Thymus (tissue), 14 donors: ENCODE data around the gene GLYATL1B. TPM values are rescaled to one million over a fixed set of nuclear protein-coding genes. Genes with fewer than 3 reads are reported as not detected.
"Not testable (repeated sequence)": the region's sequence is repeated elsewhere in the genome, so short reads cannot be mapped to it uniquely, and the experiment has no call there.

Source experiments
- DNase-seq, 9 donors: peaks; one replicate each; pipeline ENCODE4 v3.0.0-alpha.2; 2013; ENCODE audit warnings: low spot score in 9 of 9, low read depth in 6 of 9, missing footprints in 1 of 9
- H3K27ac ChIP-seq, 2 donors: one replicate each; pipeline ENCODE4 v1.5.1; 2013; ENCODE audit warnings: control low read depth in 1 of 2, low read depth in 1 of 2, low read length in 1 of 2, mild to moderate bottlenecking in 1 of 2, moderate library complexity in 1 of 2
- H3K27me3 ChIP-seq, 2 donors: one replicate each; pipeline ENCODE4 v1.5.1; 2013; ENCODE audit warnings: low read length in 1 of 2; ENCODE audit not compliant: control insufficient read depth in 2 of 2, insufficient read depth in 1 of 2
- H3K36me3 ChIP-seq, 2 donors: one replicate each; pipeline ENCODE4 v1.5.1; 2013; ENCODE audit warnings: low read length in 1 of 2, mild to moderate bottlenecking in 1 of 2, moderate library complexity in 1 of 2; ENCODE audit not compliant: control insufficient read depth in 2 of 2, insufficient read depth in 2 of 2
- H3K4me1 ChIP-seq, 2 donors: one replicate each; pipeline ENCODE4 v1.5.1; 2013; ENCODE audit warnings: low read length in 2 of 2; ENCODE audit not compliant: control insufficient read depth in 2 of 2, insufficient read depth in 2 of 2
- H3K4me3 ChIP-seq, 2 donors: one replicate each; pipeline ENCODE4 v1.5.1; 2013; ENCODE audit warnings: low read length in 2 of 2, control low read depth in 1 of 2, mild to moderate bottlenecking in 1 of 2
- H3K9me3 ChIP-seq, 2 donors: one replicate each; pipeline ENCODE4 v1.5.1; 2013; ENCODE audit warnings: low read length in 1 of 2, mild to moderate bottlenecking in 1 of 2; ENCODE audit not compliant: control insufficient read depth in 2 of 2, insufficient read depth in 1 of 2
- WGBS: extraction: QIAGEN DNeasy Blood & Tissue Kit; methylation state at CpG from one replicate; pipeline ENCODE4 v1.1.7; 2013; 5-methylcytosine and 5-hydroxymethylcytosine counted together
- long read RNA-seq, 10 donors: transcript quantifications; one replicate each; lab custom pipeline, GENCODE V29; 2026
- polyA plus RNA-seq: library from polyadenylated mRNA; stranded (reverse); fragments of 200-250 nt; gene quantifications from one replicate; pipeline ENCODE4 v1.2.3, GENCODE V29; 2013
- total RNA-seq: library from RNA; stranded (reverse); fragments of 120-200 nt; gene quantifications from one replicate; pipeline ENCODE4 v1.2.4, GENCODE V29; 2013
- donor health status: healthy.

GLYATL1B gene, protein sequence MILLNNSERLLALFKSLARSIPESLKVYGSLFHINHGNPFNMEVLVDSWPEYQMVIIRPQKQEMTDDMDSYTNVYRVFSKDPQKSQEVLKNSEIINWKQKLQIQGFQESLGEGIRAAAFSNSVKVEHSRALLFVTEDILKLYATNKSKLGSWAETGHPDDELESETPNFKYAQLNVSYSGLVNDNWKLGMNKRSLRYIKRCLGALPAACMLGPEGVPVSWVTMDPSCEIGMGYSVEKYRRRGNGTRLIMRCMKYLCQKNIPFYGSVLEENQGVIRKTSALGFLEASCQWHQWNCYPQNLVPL
- total RNA-seq (0.09 TPM), polyA plus RNA-seq (not detected)
- long read RNA-seq, donor 1: 0 reads
- long read RNA-seq, donor 2: 0 reads
- long read RNA-seq, donor 3: 0 reads
- long read RNA-seq, donor 4: 0 reads
- long read RNA-seq, donor 5: 0 reads
- long read RNA-seq, donor 6: 0 reads
- long read RNA-seq, donor 7: 0 reads
- long read RNA-seq, donor 8: 0 reads
- long read RNA-seq, donor 9: 0 reads
- long read RNA-seq, donor 10: 0 reads

DNA sequence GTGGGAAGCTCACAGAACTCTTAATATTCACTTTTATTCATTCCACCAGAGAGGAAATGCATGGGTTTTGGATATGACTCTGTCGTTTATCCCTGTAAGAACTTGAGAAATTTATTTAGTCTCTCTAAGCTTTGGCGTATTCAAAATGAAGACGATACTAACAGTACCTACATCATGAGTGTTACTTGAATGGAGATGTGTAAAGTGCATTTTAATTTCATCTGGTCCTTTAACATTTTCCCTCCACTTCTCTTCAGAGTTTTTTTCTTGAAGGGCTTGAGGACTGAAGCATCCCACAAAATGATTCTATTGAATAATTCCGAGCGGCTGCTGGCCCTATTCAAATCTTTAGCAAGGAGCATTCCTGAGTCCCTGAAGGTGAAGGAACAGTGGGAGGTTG lies at the start of gene GLYATL1B:
Gene GLYATL1B, plus strand, starts transcription at position 301 of the 400 bp plus-strand sequence. Its CDS starts 0 bp downstream, at position 301.
- not testable (repeated sequence) for DNase-seq, H3K27ac ChIP-seq, H3K9me3 ChIP-seq, H3K27me3 ChIP-seq, H3K4me3 ChIP-seq, H3K36me3 ChIP-seq, H3K4me1 ChIP-seq
- 83% methylated on average over 5 of the region's 5 CpGs for WGBS

- not testable (repeated sequence) for DNase-seq, H3K4me3 ChIP-seq, H3K27me3 ChIP-seq, H3K27ac ChIP-seq, H3K36me3 ChIP-seq, H3K4me1 ChIP-seq, H3K9me3 ChIP-seq
- WGBS: 89% methylated on average over 2 of the region's 2 CpGs
These were observed 49.6 kb upstream of the GLYATL1B start for GRCh38 chr11:59036542-59036941.

DNA sequence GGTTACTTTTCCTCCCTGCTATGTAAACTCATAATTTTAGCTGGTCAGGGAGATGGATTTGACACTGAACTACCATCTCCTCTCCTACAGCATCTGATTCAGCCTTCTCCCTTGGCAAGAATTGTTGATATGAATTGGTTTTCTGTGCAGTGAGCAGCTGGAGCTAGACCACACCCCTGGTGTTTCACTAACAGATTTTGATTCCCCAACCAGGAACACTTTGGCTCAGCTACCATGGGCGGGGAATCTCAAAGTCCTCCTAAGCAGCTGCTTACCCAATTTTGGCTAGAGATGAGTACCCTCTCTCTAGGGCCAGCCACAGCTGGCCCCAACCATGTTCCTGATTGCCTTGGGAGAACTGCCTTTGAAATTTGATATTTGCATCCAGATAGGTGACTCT lies 48.7 kb upstream of the GLYATL1B start:
- not testable (repeated sequence) for H3K27me3 ChIP-seq, H3K36me3 ChIP-seq, H3K4me3 ChIP-seq, DNase-seq, H3K4me1 ChIP-seq, H3K27ac ChIP-seq, H3K9me3 ChIP-seq
- WGBS: 100% methylated on average over 1 of the region's 1 CpG

DNA sequence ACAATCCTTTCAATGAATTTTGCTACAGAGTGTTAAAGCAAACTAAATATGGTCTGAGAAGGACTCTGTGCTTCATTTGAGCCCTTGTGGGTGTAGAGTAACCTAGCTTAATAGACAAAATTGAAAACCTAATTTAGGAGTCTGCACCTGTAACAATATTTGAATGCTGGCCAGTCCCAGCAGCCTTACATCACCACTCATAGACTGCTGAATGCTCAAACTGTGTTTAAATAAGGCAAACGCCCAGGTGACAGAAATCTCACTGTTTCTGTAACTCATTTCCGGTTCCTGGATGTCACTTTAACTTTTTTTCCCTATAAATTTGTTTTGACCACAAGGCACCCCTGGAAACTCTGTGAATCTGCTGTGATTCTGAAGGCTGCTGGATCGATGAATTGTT lies 45.5 kb upstream of the GLYATL1B start:
- Histone ChIP-seq H3K27me3 (no peaks in the 10 kb centered on the region), H3K4me1 (no peaks in the 10 kb centered on the region), H3K36me3 (no peaks in the 10 kb centered on the region), H3K27ac (no peak overlapping the region), H3K9me3 (no peaks in the 10 kb centered on the region), H3K4me3 (no peak overlapping the region)
- 81% methylated on average over 3 of the region's 3 CpGs for WGBS
- no peak for DNase-seq

DNA sequence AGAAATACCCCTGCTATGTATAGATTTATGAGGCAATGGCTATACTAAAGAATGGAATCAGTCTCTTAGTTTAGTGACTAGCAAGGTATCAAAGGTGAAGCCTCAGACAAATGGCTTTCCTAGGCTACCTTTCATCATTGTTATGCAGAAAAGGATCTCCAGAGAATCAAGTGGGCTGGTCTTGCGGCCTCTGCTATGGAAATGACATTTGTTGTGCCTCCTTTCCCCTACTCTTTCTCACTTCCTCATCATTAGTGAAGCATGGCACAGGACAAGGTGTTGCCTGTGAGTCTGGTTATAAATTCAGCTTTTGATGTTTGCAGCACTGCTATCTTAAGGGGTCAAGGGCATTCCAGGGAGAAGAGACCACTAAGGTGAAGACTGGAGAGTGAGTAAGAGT lies 34.7 kb upstream of the GLYATL1B start:
- H3K27ac ChIP-seq, H3K4me1 ChIP-seq, H3K4me3 ChIP-seq, DNase-seq, H3K36me3 ChIP-seq, H3K9me3 ChIP-seq, H3K27me3 ChIP-seq: not testable (repeated sequence)
- WGBS: 95% methylated on average over 1 of the region's 1 CpG

DNA sequence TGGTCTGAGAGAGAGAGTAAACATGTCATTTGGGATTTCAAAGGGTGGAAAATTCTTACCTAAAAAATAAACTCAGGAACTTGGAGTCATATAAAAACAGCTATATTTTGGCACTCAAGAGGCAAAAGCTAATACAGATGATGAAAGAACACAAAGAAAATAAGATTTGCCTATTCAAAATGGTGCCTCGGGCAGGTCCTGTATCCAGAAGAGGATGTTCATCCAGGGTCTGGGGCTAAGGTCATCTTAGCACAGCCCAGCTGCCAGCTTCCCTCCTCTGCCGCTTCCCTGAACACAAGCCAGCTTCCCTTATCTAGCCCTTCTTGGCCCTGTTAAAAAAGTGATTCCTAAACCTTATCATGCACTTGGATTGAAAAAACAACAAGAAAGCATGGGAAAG lies 33.8 kb upstream of the GLYATL1B start:
- H3K4me1 ChIP-seq, H3K9me3 ChIP-seq, H3K27me3 ChIP-seq, H3K36me3 ChIP-seq, H3K4me3 ChIP-seq, H3K27ac ChIP-seq, DNase-seq: not testable (repeated sequence)
- WGBS: 95% methylated on average over 2 of the region's 2 CpGs

- 36% methylated on average over 2 of the region's 2 CpGs for WGBS
- Histone ChIP-seq H3K9me3 (no peaks in the 10 kb centered on the region), H3K27me3 (no peaks in the 10 kb centered on the region), H3K27ac (no peak overlapping the region), H3K4me1 (peaks cover 0 to under 1% of the 10 kb centered on the region in 2 donors), H3K36me3 (no peaks in the 10 kb centered on the region), H3K4me3 (no peak overlapping the region)
- DNase-seq: peak; percentile 30 to 85 (median 69)
These were observed 32.7 kb upstream of the GLYATL1B start for GRCh38 chr11:59053387-59053786.

- peak; percentile 68 to 95 (median 89) for DNase-seq
These were observed 27.7 kb upstream of the GLYATL1B start for GRCh38 chr11:59058120-59059033.

DNA sequence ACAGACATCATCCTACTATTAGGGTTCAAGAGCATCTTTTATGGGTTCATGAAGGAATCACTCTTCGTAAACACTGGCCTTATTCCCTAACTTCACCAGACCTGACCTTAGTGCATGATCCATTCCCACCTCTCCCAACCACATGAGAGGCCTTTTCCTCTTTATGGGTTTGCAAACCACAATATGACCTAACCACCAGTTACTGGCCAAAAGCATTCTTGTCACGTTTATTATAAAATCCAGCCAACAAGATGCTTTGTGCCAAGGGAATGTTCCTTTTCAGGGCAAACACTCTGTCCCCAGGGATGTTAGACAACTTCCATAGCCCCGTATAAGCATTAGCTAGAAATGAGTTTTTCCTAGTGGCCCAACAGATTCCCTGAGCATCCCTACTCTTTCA lies 26.0 kb upstream of the GLYATL1B start:
- WGBS: 73% methylated on average over 3 of the region's 3 CpGs
- H3K9me3 ChIP-seq, H3K27ac ChIP-seq, H3K4me3 ChIP-seq, DNase-seq, H3K4me1 ChIP-seq, H3K36me3 ChIP-seq: not testable (repeated sequence)
- peaks cover 6 to 24% of the 10 kb centered on the region in 2 donors for H3K27me3 ChIP-seq

More at GRCh38 chr11:59058120-59059033, 27.7 kb upstream of the GLYATL1B start:
- WGBS: 9% methylated on average over 27 of the region's 27 CpGs
- peak overlapping the region; percentile 33 to 46 for H3K4me3 ChIP-seq
- not testable (repeated sequence) for H3K27ac ChIP-seq, H3K4me1 ChIP-seq, H3K9me3 ChIP-seq, H3K36me3 ChIP-seq
- peaks cover 6 to 14% of the 10 kb centered on the region in 2 donors for H3K27me3 ChIP-seq
